ENCODE measurements around the gene SCAF1. TPM values are rescaled to one million over a fixed set of nuclear protein-coding genes. Genes with fewer than 3 reads are reported as not detected.

Gene SCAF1
- polyA plus RNA-seq, 4 donors, result 31.4 to 47.6 (median 34.7) TPM

- DNase-seq (ENCODE audit: low read depth in 4 of 4, low spot score in 3 of 4), result no peak
Measured at GRCh38 chr19:49684983-49685553, 43.1 kb downstream of the SCAF1 start.

GRCh38 chr19:49685845-49686332 is 43.9 kb downstream of the SCAF1 start:
- DNase-seq (ENCODE audit: low read depth in 4 of 4, low spot score in 3 of 4), result no peak

GRCh38 chr19:49686503-49687088 is 44.6 kb downstream of the SCAF1 start:
- no peak for DNase-seq (ENCODE audit: low read depth in 4 of 4, low spot score in 3 of 4)

- no peak for DNase-seq (ENCODE audit: low read depth in 4 of 4, low spot score in 3 of 4)
Measured at GRCh38 chr19:49687150-49687549, 45.1 kb downstream of the SCAF1 start.

- DNase-seq (ENCODE audit: low read depth in 4 of 4, low spot score in 3 of 4), result no peak
Measured at GRCh38 chr19:49687566-49688316, 45.7 kb downstream of the SCAF1 start.

GRCh38 chr19:49688531-49689132 is 46.6 kb downstream of the SCAF1 start:
- DNase-seq (ENCODE audit: low read depth in 4 of 4, low spot score in 3 of 4), result no peak

GRCh38 chr19:49689133-49690078 is 47.4 kb downstream of the SCAF1 start, which contains the start of gene ADM5:
TSS of gene ADM5 (plus strand) at chr19:49689594. CDS start at chr19:49689838, 244 bp downstream.
- DNase-seq (ENCODE audit: low read depth in 4 of 4, low spot score in 3 of 4), result no peak

- no peak for DNase-seq (ENCODE audit: low read depth in 4 of 4, low spot score in 3 of 4)
Measured at GRCh38 chr19:49690079-49690655, 48.2 kb downstream of the SCAF1 start.

- peak in 1 of 4 donors; percentile 53 for DNase-seq (ENCODE audit: low read depth in 4 of 4, low spot score in 3 of 4)
Measured at GRCh38 chr19:49690656-49691242, 48.7 kb downstream of the SCAF1 start, which contains the start of gene CPT1C. TSS of gene CPT1C (plus strand) at chr19:49691116. CDS start at chr19:49692253, 1,137 bp downstream.

- no peak for DNase-seq (ENCODE audit: low read depth in 4 of 4, low spot score in 3 of 4)
Measured at GRCh38 chr19:49691243-49692146, 49.5 kb downstream of the SCAF1 start.

GRCh38 chr19:49692147-49692506 is 50.1 kb downstream of the SCAF1 start:
- DNase-seq (ENCODE audit: low read depth in 4 of 4, low spot score in 3 of 4), result no peak

GRCh38 chr19:49696115-49696514 is 54.1 kb downstream of the SCAF1 start:
- no peak for DNase-seq (ENCODE audit: low read depth in 4 of 4, low spot score in 3 of 4)

- DNase-seq (ENCODE audit: low read depth in 4 of 4, low spot score in 3 of 4), result no peak
Measured at GRCh38 chr19:49696865-49697264, 54.9 kb downstream of the SCAF1 start.

GRCh38 chr19:49699364-49699763 is 57.4 kb downstream of the SCAF1 start:
- no peak for DNase-seq (ENCODE audit: low read depth in 4 of 4, low spot score in 3 of 4)

- DNase-seq (ENCODE audit: low read depth in 4 of 4, low spot score in 3 of 4), result no peak
Measured at GRCh38 chr19:49700563-49700962, 58.6 kb downstream of the SCAF1 start.

- no peak for DNase-seq (ENCODE audit: low read depth in 4 of 4, low spot score in 3 of 4)
Measured at GRCh38 chr19:49701271-49701786, 59.3 kb downstream of the SCAF1 start.

- no peak for DNase-seq (ENCODE audit: low read depth in 4 of 4, low spot score in 3 of 4)
Measured at GRCh38 chr19:49704888-49705642, 63.1 kb downstream of the SCAF1 start.

Data from right renal pelvis (tissue), 4 donors.